Karpas-422 (cell line): Measurements from ENCODE around the gene CDKN1A. TPM values are rescaled to one million over a fixed set of nuclear protein-coding genes. Genes with fewer than 3 reads are reported as not detected.
A peak's percentile ranks its signal among the peaks of the same experiment; 100 is the strongest.

ENCODE experiments used
- DNase-seq: peaks from one replicate; pipeline ENCODE4 v3.0.0-alpha.2; 2015
- H2AFZ ChIP-seq: fragments of 200-600 bp; sonication (generic); 2 replicates; pipeline ENCODE4 v1.6.1; 2014; ENCODE audit warnings: antibody characterized with exemption, low read length, mixed read lengths
- H3K27ac ChIP-seq: fragments of 200-600 bp; sonication (generic); 2 replicates; pipeline ENCODE4 v1.5.1; 2014; ENCODE audit warnings: mild to moderate bottlenecking, low read length, moderate library complexity
- H3K27me3 ChIP-seq: fragments of 200-600 bp; sonication (generic); 2 replicates; pipeline ENCODE4 v1.6.1; 2014; ENCODE audit warnings: low read length, mixed read lengths
- H3K36me3 ChIP-seq: fragments of 200-600 bp; sonication (generic); 2 replicates; pipeline ENCODE4 v1.6.1; 2014; ENCODE audit warnings: low read length, mixed read lengths; ENCODE audit not compliant: insufficient read depth
- H3K4me1 ChIP-seq: fragments of 200-600 bp; sonication (generic); 2 replicates; pipeline ENCODE4 v1.6.1; 2014; ENCODE audit warnings: mild to moderate bottlenecking, low read length, mixed read lengths
- H3K4me2 ChIP-seq: fragments of 200-600 bp; sonication (generic); 2 replicates; pipeline ENCODE4 v1.6.1; 2014; ENCODE audit warnings: low read length, low read depth, mild to moderate bottlenecking; ENCODE audit not compliant: poor library complexity, severe bottlenecking
- H3K4me3 ChIP-seq: fragments of 200-600 bp; sonication (generic); 2 replicates; pipeline ENCODE4 v1.5.1; 2014; ENCODE audit warnings: mild to moderate bottlenecking, antibody characterized with exemption, low read length, mixed read lengths
- H3K79me2 ChIP-seq: fragments of 200-600 bp; sonication (generic); 2 replicates; pipeline ENCODE4 v1.6.1; 2014; ENCODE audit warnings: mild to moderate bottlenecking, low read length, mixed read lengths
- H3K9ac ChIP-seq: fragments of 200-600 bp; sonication (generic); 2 replicates; pipeline ENCODE4 v1.6.0; 2014; ENCODE audit warnings: low read length
- H3K9me2 ChIP-seq: fragments of 200-600 bp; sonication (generic), shearing (Covaris generic); replicated peaks from 2 replicates; pipeline ENCODE4 v1.6.0; 2014; ENCODE audit warnings: mild to moderate bottlenecking, low read length, moderate library complexity; ENCODE audit not compliant: insufficient read depth
- H3K9me3 ChIP-seq: fragments of 300-700, 200-600 bp; sonication (generic); 2 replicates; pipeline ENCODE4 v1.6.1; 2014; ENCODE audit warnings: low read length, mixed read lengths
- H4K20me1 ChIP-seq: fragments of 200-600 bp; sonication (generic); 2 replicates; pipeline ENCODE4 v1.6.1; 2014; ENCODE audit warnings: mild to moderate bottlenecking, antibody characterized with exemption, low read length, low read depth; ENCODE audit not compliant: insufficient read depth
- total RNA-seq: library from RNA; depleted of rRNA; stranded (reverse); fragments of >200 nt; shearing (Covaris generic); gene quantifications from 2 replicates; pipeline ENCODE4 v1.2.3, GENCODE V29; 2014; ENCODE audit warnings: low replicate concordance

The CDKN1A gene
- total RNA-seq, 1 experiment from 2014 or later: 6.8 TPM

DNA sequence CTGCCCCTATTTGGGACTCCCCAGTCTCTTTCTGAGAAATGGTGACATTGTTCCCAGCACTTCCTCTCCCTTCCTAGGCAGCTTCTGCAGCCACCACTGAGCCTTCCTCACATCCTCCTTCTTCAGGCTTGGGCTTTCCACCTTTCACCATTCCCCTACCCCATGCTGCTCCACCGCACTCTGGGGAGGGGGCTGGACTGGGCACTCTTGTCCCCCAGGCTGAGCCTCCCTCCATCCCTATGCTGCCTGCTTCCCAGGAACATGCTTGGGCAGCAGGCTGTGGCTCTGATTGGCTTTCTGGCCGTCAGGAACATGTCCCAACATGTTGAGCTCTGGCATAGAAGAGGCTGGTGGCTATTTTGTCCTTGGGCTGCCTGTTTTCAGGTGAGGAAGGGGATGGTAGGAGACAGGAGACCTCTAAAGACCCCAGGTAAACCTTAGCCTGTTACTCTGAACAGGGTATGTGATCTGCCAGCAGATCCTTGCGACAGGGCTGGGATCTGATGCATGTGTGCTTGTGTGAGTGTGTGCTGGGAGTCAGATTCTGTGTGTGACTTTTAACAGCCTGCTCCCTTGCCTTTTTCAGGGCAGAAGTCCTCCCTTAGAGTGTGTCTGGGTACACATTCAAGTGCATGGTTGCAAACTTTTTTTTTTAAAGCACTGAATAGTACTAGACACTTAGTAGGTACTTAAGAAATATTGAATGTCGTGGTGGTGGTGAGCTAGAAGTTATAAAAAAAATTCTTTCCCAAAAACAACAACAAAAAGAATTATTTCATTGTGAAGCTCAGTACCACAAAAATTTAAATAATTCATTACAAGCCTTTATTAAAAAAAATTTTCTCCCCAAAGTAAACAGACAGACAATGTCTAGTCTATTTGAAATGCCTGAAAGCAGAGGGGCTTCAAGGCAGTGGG is 2.1 kb upstream of the CDKN1A start:
- no peak overlapping the region for H2AFZ ChIP-seq

GRCh38 chr6:36677059-36677749 is 1.3 kb upstream of the CDKN1A start:
- H3K9me3 ChIP-seq: no peaks in the 10 kb centered on the region
- H3K4me3 ChIP-seq: no peak overlapping the region
- H3K4me1 ChIP-seq: peaks cover 30% of the 10 kb centered on the region
- no peaks in the 10 kb centered on the region for H3K79me2 ChIP-seq
- no peak overlapping the region for H2AFZ ChIP-seq
- H3K36me3 ChIP-seq: no peaks in the 10 kb centered on the region
- H3K27ac ChIP-seq: no peak overlapping the region
- 0 out of 2 replicates have a peak, but pooled peaks cover 7% of the 10 kb centered on the region for H4K20me1 ChIP-seq
- no peaks in the 10 kb centered on the region for H3K9me2 ChIP-seq
- no peak overlapping the region for H3K4me2 ChIP-seq
- H3K27me3 ChIP-seq: no peaks in the 10 kb centered on the region
- H3K9ac ChIP-seq: no peak overlapping the region
- no peak for DNase-seq

More for the DNA sequence above, 2.1 kb upstream of the CDKN1A start:
- H3K9me3 ChIP-seq: no peaks in the 10 kb centered on the region
- H3K4me2 ChIP-seq: no peak overlapping the region
- no peaks in the 10 kb centered on the region for H3K79me2 ChIP-seq
- peaks cover 30% of the 10 kb centered on the region for H3K4me1 ChIP-seq
- DNase-seq: no peak
- H3K27ac ChIP-seq: no peak overlapping the region
- no peak overlapping the region for H3K9ac ChIP-seq
- no peaks in the 10 kb centered on the region for H3K9me2 ChIP-seq
- no peak overlapping the region for H3K4me3 ChIP-seq
- H4K20me1 ChIP-seq: 0 out of 2 replicates have a peak, but pooled peaks cover 7% of the 10 kb centered on the region
- no peaks in the 10 kb centered on the region for H3K27me3 ChIP-seq
- H3K36me3 ChIP-seq: no peaks in the 10 kb centered on the region

DNA sequence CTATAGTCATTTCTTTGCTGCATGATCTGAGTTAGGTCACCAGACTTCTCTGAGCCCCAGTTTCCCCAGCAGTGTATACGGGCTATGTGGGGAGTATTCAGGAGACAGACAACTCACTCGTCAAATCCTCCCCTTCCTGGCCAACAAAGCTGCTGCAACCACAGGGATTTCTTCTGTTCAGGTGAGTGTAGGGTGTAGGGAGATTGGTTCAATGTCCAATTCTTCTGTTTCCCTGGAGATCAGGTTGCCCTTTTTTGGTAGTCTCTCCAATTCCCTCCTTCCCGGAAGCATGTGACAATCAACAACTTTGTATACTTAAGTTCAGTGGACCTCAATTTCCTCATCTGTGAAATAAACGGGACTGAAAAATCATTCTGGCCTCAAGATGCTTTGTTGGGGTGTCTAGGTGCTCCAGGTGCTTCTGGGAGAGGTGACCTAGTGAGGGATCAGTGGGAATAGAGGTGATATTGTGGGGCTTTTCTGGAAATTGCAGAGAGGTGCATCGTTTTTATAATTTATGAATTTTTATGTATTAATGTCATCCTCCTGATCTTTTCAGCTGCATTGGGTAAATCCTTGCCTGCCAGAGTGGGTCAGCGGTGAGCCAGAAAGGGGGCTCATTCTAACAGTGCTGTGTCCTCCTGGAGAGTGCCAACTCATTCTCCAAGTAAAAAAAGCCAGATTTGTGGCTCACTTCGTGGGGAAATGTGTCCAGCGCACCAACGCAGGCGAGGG is 594 bp upstream of the CDKN1A start:
- peak overlapping the region; percentile 68 for H3K4me2 ChIP-seq
- H3K79me2 ChIP-seq: no peaks in the 10 kb centered on the region
- no peaks in the 10 kb centered on the region for H3K36me3 ChIP-seq
- no peaks in the 10 kb centered on the region for H3K9me2 ChIP-seq
- 0 out of 2 replicates have a peak, but pooled peaks cover 7% of the 10 kb centered on the region for H4K20me1 ChIP-seq
- H2AFZ ChIP-seq: no peak overlapping the region
- no peak overlapping the region for H3K4me3 ChIP-seq
- peaks cover 30% of the 10 kb centered on the region for H3K4me1 ChIP-seq
- H3K27ac ChIP-seq: no peak overlapping the region
- H3K27me3 ChIP-seq: no peaks in the 10 kb centered on the region
- no peak for DNase-seq
- no peaks in the 10 kb centered on the region for H3K9me3 ChIP-seq
- H3K9ac ChIP-seq: 0 out of 2 replicates have a peak overlapping the region, but pooled peaks have one; percentile 15

- Histone ChIP-seq H3K9me3 (no peaks in the 10 kb centered on the region), H3K9me2 (no peaks in the 10 kb centered on the region), H2AFZ (no peak overlapping the region), H3K27me3 (no peaks in the 10 kb centered on the region), H3K4me3 (peak overlapping the region; percentile 42; the same call in 1 of the 2 replicates), H3K4me2 (peak overlapping the region; percentile 68), H3K9ac (peak overlapping the region; percentile 36; the same call in 1 of the 2 replicates), H3K36me3 (no peaks in the 10 kb centered on the region), H3K79me2 (no peaks in the 10 kb centered on the region), H3K27ac (no peak overlapping the region), H4K20me1 (0 out of 2 replicates have a peak, but pooled peaks cover 7% of the 10 kb centered on the region), H3K4me1 (peaks cover 30% of the 10 kb centered on the region)
- DNase-seq: no peak
Measured at GRCh38 chr6:36679043-36679833, 724 bp downstream of the CDKN1A start.

GRCh38 chr6:36682328-36683144 is 4.0 kb downstream of the CDKN1A start:
- DNase-seq: no peak
- H4K20me1 ChIP-seq: 0 out of 2 replicates have a peak, but pooled peaks cover 7% of the 10 kb centered on the region

DNA sequence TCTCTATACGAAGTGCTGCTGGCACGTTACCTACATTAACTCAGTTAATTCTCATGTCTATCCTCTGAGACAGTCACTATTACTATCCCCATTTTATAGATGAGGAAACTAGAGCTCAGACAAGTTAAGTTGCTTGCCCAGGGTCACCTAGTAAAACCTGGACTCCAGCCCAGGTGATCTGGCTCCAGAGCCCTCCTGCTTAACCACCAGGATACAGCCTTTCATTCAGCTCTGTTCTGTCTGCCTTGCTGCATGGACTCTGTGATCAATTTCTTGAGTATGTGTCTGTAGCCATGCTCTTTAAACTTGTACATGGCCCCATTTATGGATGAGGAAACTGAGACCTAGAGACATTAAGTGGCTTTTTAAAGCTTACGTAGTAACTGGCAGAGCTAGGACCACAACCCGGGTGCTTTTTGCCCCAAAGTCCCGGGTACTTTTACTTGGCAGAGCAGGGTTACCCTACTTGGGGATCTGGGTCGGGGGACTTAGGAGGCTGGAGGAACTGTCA is 4.7 kb downstream of the CDKN1A start:
- Histone ChIP-seq H3K79me2 (no peaks in the 10 kb centered on the region), H3K9ac (no peak overlapping the region), H3K4me3 (no peak overlapping the region), H3K27me3 (no peaks in the 10 kb centered on the region), H3K27ac (no peak overlapping the region), H3K9me2 (no peaks in the 10 kb centered on the region), H2AFZ (no peak overlapping the region), H3K9me3 (no peaks in the 10 kb centered on the region), H3K4me1 (peaks cover 28% of the 10 kb centered on the region), H3K36me3 (no peaks in the 10 kb centered on the region), H3K4me2 (no peak overlapping the region), H4K20me1 (0 out of 2 replicates have a peak, but pooled peaks cover 7% of the 10 kb centered on the region)
- no peak for DNase-seq

More at GRCh38 chr6:36682328-36683144, 4.0 kb downstream of the CDKN1A start:
- Histone ChIP-seq H3K4me2 (no peak overlapping the region), H3K9me2 (no peaks in the 10 kb centered on the region), H3K9ac (no peak overlapping the region), H3K4me1 (peaks cover 30% of the 10 kb centered on the region), H3K79me2 (no peaks in the 10 kb centered on the region), H3K36me3 (no peaks in the 10 kb centered on the region), H3K9me3 (no peaks in the 10 kb centered on the region), H3K4me3 (no peak overlapping the region), H2AFZ (no peak overlapping the region), H3K27ac (no peak overlapping the region), H3K27me3 (no peaks in the 10 kb centered on the region)
